PFSK-1 (cell line): ENCODE data around the gene LRRC74B.

ENCODE experiments used
- FOXP2 ChIP-seq: optimal IDR thresholded peaks from 2 replicates; pipeline ENCODE3; 2011; ENCODE audit warnings: borderline replicate concordance, control low read depth, inconsistent platforms; ENCODE audit not compliant: insufficient read depth; ENCODE audit errors: extremely low read length, extremely low read depth
- POLR2AphosphoS5 ChIP-seq: IDR thresholded peaks from 2 replicates; pipeline ENCODE4 v1.6.1; 2012; ENCODE audit warnings: low read depth, mild to moderate bottlenecking, control low read depth, low read length, moderate library complexity
- SIN3A ChIP-seq: IDR thresholded peaks from 2 replicates; pipeline ENCODE4 v1.6.1; 2012; ENCODE audit warnings: mild to moderate bottlenecking, low read length, moderate library complexity, borderline replicate concordance; ENCODE audit not compliant: insufficient read depth
- TAF1 ChIP-seq: IDR thresholded peaks from 2 replicates; pipeline ENCODE4 v1.6.1; 2012; ENCODE audit warnings: low read length, control low read depth, borderline replicate concordance; ENCODE audit not compliant: insufficient read depth
- TF ChIP-seq, protein P1 (sequence below), 2 experiments: IDR thresholded peaks; 2 replicates each; pipeline versions ENCODE4 v1.6.1 to v1.8.0; 2011 to 2012; ENCODE audit warnings: low read depth in 2 of 2, low read length in 2 of 2, control low read depth in 1 of 2, inconsistent platforms in 1 of 2, mild to moderate bottlenecking in 1 of 2, moderate library complexity in 1 of 2; ENCODE audit not compliant: insufficient read depth in 1 of 2

LRRC74B gene

DNA sequence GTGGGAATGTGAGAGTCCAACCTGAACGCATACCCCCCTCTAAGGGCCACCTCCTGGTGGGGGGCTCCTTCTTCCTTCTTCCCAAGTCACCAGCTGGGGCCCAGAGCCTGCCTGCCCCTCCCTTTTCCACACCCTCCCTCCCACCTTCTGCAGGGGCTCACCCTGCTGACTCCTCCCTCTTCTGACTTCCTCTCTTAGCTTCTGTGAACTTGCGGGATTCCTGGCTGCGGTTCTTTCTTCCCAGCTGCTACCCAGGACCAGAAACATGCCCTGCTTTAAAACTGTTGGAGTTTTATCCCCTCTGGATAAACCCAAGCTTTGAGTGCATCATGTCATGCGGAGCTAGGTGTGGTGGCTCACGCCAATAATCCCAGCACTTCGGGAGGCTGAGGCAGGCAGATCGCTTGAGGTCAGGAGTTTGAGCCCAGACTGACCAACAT, 10.2 kb downstream of the LRRC74B start:
- TF ChIP-seq, protein P1, sequence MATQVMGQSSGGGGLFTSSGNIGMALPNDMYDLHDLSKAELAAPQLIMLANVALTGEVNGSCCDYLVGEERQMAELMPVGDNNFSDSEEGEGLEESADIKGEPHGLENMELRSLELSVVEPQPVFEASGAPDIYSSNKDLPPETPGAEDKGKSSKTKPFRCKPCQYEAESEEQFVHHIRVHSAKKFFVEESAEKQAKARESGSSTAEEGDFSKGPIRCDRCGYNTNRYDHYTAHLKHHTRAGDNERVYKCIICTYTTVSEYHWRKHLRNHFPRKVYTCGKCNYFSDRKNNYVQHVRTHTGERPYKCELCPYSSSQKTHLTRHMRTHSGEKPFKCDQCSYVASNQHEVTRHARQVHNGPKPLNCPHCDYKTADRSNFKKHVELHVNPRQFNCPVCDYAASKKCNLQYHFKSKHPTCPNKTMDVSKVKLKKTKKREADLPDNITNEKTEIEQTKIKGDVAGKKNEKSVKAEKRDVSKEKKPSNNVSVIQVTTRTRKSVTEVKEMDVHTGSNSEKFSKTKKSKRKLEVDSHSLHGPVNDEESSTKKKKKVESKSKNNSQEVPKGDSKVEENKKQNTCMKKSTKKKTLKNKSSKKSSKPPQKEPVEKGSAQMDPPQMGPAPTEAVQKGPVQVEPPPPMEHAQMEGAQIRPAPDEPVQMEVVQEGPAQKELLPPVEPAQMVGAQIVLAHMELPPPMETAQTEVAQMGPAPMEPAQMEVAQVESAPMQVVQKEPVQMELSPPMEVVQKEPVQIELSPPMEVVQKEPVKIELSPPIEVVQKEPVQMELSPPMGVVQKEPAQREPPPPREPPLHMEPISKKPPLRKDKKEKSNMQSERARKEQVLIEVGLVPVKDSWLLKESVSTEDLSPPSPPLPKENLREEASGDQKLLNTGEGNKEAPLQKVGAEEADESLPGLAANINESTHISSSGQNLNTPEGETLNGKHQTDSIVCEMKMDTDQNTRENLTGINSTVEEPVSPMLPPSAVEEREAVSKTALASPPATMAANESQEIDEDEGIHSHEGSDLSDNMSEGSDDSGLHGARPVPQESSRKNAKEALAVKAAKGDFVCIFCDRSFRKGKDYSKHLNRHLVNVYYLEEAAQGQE (IDR thresholded peaks at IDR 0.05; ENCODE audit: insufficient read depth in 1 of 2, low read depth in 2 of 2, low read length in 2 of 2): no peak
- TF ChIP-seq POLR2AphosphoS5 (no peak), TAF1 (no peak), FOXP2 (no peak), SIN3A (no peak)

DNA sequence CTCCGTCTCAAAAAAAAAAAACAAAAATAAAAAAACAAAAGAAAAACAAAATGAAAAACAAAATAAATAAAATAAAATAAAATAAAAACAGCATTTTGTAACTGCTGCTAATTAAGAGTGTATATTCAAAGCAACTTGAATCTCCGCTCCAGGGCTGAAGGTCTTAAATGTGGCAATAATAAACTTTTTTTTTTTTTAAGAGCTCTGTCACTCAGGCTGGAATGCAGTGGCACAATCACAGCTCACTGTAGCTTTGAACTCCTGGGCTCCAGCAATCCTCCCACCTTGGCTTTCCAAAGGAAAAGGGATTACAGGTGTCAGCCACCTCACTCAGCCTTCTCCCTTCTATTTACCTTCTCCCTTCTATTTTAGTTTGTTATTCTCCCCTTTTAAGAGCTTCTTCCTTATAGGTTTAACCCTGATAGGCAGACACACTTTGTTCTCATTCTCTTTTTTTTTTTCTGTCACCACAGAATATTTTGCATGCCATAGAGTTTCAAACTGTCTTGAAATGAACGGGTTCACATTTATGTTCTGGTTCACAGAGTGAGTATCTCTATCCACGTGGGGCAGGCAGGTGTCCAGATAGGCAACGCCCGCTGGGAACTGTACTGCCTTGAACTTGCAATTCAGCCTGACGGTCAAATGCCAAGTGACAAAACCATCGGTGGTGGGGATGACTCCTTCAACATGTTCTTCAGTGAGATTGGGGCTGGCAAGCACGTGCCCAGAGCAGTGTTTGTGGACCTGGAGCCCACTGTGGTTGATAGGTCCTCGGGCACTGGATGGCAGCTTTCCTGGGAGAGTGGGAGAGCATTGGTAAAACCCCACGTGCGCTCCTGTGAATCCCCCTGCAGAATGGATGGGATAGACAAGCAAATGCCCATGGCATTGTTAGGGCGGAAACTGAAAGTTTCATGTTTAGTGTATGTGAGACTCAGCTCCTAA, 19.4 kb downstream of the LRRC74B start:
- TF ChIP-seq SIN3A: no peak
- TF ChIP-seq TAF1: no peak
- no peak for TF ChIP-seq FOXP2
- TF ChIP-seq POLR2AphosphoS5: no peak
- TF ChIP-seq, protein P1 (IDR thresholded peaks at IDR 0.05; ENCODE audit: insufficient read depth in 1 of 2, low read depth in 2 of 2, low read length in 2 of 2): no peak

DNA sequence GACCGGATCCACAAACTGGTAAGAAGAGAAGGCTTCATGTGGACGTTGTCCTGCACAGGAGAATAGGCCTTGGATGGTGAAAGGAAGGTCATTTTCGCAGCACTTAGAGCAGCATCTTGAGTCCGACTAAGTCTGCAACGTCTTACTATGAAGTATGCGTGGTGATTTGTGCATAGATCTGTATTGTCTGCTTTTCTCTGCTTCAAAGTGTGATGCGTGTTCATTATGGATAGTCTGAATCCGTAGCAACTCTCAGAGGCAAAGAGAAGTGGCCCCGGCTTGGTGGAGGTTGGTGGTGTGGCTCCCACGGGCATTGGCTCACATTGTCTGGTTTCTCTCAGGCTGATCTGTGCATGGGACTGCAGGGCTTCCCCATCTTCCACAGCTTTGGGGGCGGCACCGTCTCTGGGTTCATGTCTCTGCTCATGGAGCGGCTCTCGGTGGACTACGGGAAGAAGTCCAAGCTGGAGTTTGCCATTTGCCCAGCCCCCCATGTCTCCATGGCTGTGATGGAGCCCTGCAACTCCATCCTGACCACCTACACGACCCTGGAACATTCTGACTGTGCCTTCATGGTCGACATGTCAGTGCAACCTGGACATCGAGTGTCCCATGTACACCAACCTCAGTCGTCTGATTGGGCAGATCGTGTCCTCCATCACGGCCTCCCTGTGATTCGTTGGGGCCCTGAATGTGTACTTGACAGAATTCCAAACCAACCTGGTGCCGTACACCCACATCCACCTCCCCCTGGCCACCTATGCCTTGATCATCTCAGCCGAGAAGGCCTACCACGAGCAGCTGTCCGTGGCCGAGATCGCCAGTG, 21.5 kb downstream of the LRRC74B start:
- no peak for TF ChIP-seq TAF1
- no peak for TF ChIP-seq POLR2AphosphoS5
- no peak for TF ChIP-seq FOXP2
- TF ChIP-seq SIN3A: no peak
- TF ChIP-seq, protein P1 (IDR thresholded peaks at IDR 0.05; ENCODE audit: insufficient read depth in 1 of 2, low read depth in 2 of 2, low read length in 2 of 2): no peak

DNA sequence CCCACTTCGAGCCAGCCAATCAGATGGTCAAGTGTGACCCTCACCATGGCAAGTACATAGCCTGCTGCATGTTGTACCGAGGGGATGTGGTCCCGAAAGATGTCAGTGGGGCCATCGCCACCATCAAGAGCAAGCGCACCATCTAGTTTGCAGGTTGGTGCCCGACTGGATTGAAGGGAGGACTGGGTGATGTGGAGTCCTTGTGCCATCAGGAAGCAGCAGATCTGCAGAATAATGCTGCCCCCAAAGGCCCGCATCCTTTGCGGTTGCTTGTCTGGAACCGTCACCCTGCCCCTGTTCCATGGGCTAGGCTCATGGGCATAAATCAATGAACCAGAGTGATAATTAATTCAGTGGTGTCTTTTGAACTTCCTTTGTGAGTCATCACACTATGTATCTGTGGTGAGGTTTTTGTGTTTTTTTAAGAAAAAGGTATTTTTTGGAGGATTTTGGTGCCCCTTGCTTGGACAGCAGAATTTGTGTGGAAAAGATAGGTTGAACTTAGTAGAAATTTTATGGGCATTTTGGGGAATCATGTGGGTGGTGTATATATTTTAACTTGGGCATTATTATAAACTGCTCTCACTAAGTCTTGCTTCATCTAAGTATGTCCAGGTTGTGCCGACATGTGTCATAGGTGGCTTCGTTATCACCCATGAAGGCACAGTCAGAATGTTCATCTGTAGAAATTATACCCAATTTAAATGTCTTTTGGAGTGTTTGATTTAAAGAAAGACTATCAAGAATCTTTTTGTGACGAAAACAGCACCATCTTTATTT, 22.3 kb downstream of the LRRC74B start:
- no peak for TF ChIP-seq POLR2AphosphoS5
- TF ChIP-seq SIN3A: no peak
- TF ChIP-seq TAF1: no peak
- no peak for TF ChIP-seq FOXP2
- TF ChIP-seq, protein P1 (IDR thresholded peaks at IDR 0.05; ENCODE audit: insufficient read depth in 1 of 2, low read depth in 2 of 2, low read length in 2 of 2): no peak
